K562 (cell line): Measurements from ENCODE around the gene CLVS2. TPM values are rescaled to one million over a fixed set of nuclear protein-coding genes. Genes with fewer than 3 reads are reported as not detected.

Experiments used
- ATAC-seq: fragments of 200-7000 bp; cut with Tn5 transposase; 3 replicates; pipeline ENCODE4 v1.9.1; 2020; ENCODE audit warnings: moderate library complexity
- BruUV-seq: library from RNA; stranded (reverse); fragments of 400-500 nt; replicated peaks from 2 replicates; lab custom pipeline; 2021; lab: Mats Ljungman, UMichigan
- CTCF ChIA-PET: fragments of 300-600 bp; formaldehyde crosslinking; extraction: SDS; loops from one replicate; lab custom pipeline; 2021; ENCODE audit warnings: low intra/inter-chr PET ratio; lab: Yijun Ruan, JAX
- POLR2A ChIA-PET: fragments of 300-600, 350-650 bp; sonication (Branson Sonifier 250); formaldehyde crosslinking; extraction: SDS; loops from one replicate; lab custom pipeline; 2021; ENCODE audit warnings: antibody characterized with exemption, inconsistent platforms; lab: Yijun Ruan, JAX
- DNase-seq, 4 experiments: peaks; one replicate each; pipeline versions ENCODE4 v3.0.0 to v3.0.0-alpha.2; 2011 to 2018; ENCODE audit warnings: low spot score in 3 of 4, mixed read lengths in 3 of 4; ENCODE audit errors: extremely low read depth in 1 of 4
- FAIRE-seq: peaks from 2 replicates; lab custom pipeline; 2011; peaks lifted over from hg19 to GRCh38; lab: Jason Lieb, UNC
- H2AFZ ChIP-seq: 2 replicates; pipeline ENCODE4 v1.6.0; 2011; ENCODE audit warnings: low read depth, low read length, control low read depth, inconsistent platforms
- H3K27ac ChIP-seq: fragments of 200-600 bp; 3 replicates; pipeline ENCODE4 v1.8.0; 2011; ENCODE audit warnings: low read depth, mild to moderate bottlenecking, control low read depth, inconsistent platforms, low read length, moderate library complexity, mixed read lengths; ENCODE audit errors: extremely low read depth
- H3K27me3 ChIP-seq, 2 experiments: fragments of 300-600 bp in 1 of 2; 2 replicates in 1 of 2; 3 replicates in 1 of 2; pipeline versions ENCODE4 v1.6.0 to v1.8.0; 2011; ENCODE audit warnings: inconsistent platforms in 2 of 2, low read length in 2 of 2, mild to moderate bottlenecking in 1 of 2, mixed read lengths in 1 of 2, moderate library complexity in 1 of 2; ENCODE audit not compliant: control insufficient read depth in 2 of 2, insufficient read depth in 2 of 2
- H3K36me3 ChIP-seq: fragments of 300-600 bp; 3 replicates; pipeline ENCODE4 v1.8.0; 2011; ENCODE audit warnings: mild to moderate bottlenecking, low read length, inconsistent platforms; ENCODE audit not compliant: control insufficient read depth, insufficient read depth
- H3K4me1 ChIP-seq, 2 experiments: fragments of 200-600 bp in 1 of 2; replicated peaks in 1 of 2; 2 replicates in 1 of 2; 3 replicates in 1 of 2; pipeline versions ENCODE4 v1.5.1 to v1.8.0; 2011; ENCODE audit warnings: inconsistent platforms in 2 of 2, low read length in 2 of 2, mild to moderate bottlenecking in 1 of 2, mixed read lengths in 1 of 2, moderate library complexity in 1 of 2; ENCODE audit not compliant: control insufficient read depth in 2 of 2, insufficient read depth in 2 of 2
- H3K4me2 ChIP-seq: 2 replicates; pipeline ENCODE4 v1.6.1; 2011; ENCODE audit warnings: low read length, control low read depth, inconsistent platforms, mixed read lengths; ENCODE audit not compliant: insufficient read depth
- H3K4me3 ChIP-seq: fragments of 200-600 bp; sonication (generic), shearing (Covaris generic); 2 replicates; pipeline ENCODE4 v1.5.1; 2016; ENCODE audit warnings: control low read depth, inconsistent platforms
- H3K79me2 ChIP-seq: fragments of 200-600 bp; 3 replicates; pipeline ENCODE4 v1.8.0; 2011; ENCODE audit warnings: low read length, inconsistent platforms; ENCODE audit not compliant: control insufficient read depth, insufficient read depth
- H3K9ac ChIP-seq, 2 experiments: 2 replicates each; pipeline versions ENCODE4 v1.6.0 to v1.6.1; 2011; ENCODE audit warnings: low read depth in 2 of 2, low read length in 2 of 2, control low read depth in 1 of 2, inconsistent platforms in 1 of 2, mild to moderate bottlenecking in 1 of 2, mixed read lengths in 1 of 2; ENCODE audit not compliant: insufficient read depth in 1 of 2
- H3K9me1 ChIP-seq: one replicate; pipeline ENCODE4 v1.6.0; 2011; ENCODE audit warnings: inconsistent platforms, mild to moderate bottlenecking, low read length, moderate library complexity; ENCODE audit not compliant: control insufficient read depth, insufficient read depth
- H3K9me3 ChIP-seq: replicated peaks from 2 replicates; pipeline ENCODE4 v1.5.1; 2011; ENCODE audit warnings: low read depth, low read length, inconsistent platforms; ENCODE audit not compliant: control insufficient read depth, insufficient read depth
- H4K20me1 ChIP-seq: replicated peaks from 2 replicates; pipeline ENCODE4 v1.6.1; 2011; ENCODE audit warnings: low read length, inconsistent platforms, mixed read lengths; ENCODE audit not compliant: control insufficient read depth, insufficient read depth
- GTF2A2 ChIP-seq: IDR thresholded peaks from 2 replicates; pipeline ENCODE4 v1.6.1; 2016; ENCODE audit warnings: mild to moderate bottlenecking, missing genetic modification characterization, missing compliant biosample characterization
- IFI16 ChIP-seq: fragments of 250-450 bp; sonication (Bioruptor Pico); IDR thresholded peaks from 2 replicates; pipeline ENCODE4 v2.1.2; 2022; ENCODE audit warnings: mild to moderate bottlenecking, inconsistent platforms
- NCOA6 ChIP-seq: fragments of 450-650 bp; IDR thresholded peaks from 2 replicates; pipeline ENCODE4 v1.6.1; 2017; ENCODE audit warnings: mild to moderate bottlenecking
- NR0B1 ChIP-seq: fragments of 450-650 bp; IDR thresholded peaks from one replicate; pipeline ENCODE4 v1.6.1; 2018; ENCODE audit warnings: mild to moderate bottlenecking, moderate library complexity; ENCODE audit not compliant: partially characterized antibody
- NR2C2 ChIP-seq, 2 experiments: fragments of 200-800 bp in 1 of 2; sonication (Bioruptor generic) in 1 of 2; sonication (generic) in 1 of 2; formaldehyde crosslinking in 1 of 2; IDR thresholded peaks; 2 replicates each; pipeline versions ENCODE4 v1.6.1 to v1.8.0; 2016 to 2022; ENCODE audit warnings: mild to moderate bottlenecking in 1 of 2, missing compliant biosample characterization in 1 of 2, missing genetic modification characterization in 1 of 2, missing genetic modification reagents in 1 of 2
- RBBP5 ChIP-seq: fragments of 200-600 bp; sonication (generic); IDR thresholded peaks from 2 replicates; pipeline ENCODE4 v1.6.1; 2012; ENCODE audit warnings: borderline replicate concordance, mild to moderate bottlenecking, low read length, control low read depth, inconsistent platforms; ENCODE audit not compliant: insufficient read depth, poor library complexity, severe bottlenecking
- RBM17 ChIP-seq: fragments of 200-400 bp; formaldehyde crosslinking; IDR thresholded peaks from 2 replicates; pipeline ENCODE4 v1.6.1; 2017; ENCODE audit warnings: low read depth, mild to moderate bottlenecking, low read length, borderline replicate concordance
- RBM34 ChIP-seq: fragments of 200-400 bp; formaldehyde crosslinking; IDR thresholded peaks from 2 replicates; pipeline ENCODE4 v1.6.1; 2018; ENCODE audit warnings: low read length, borderline replicate concordance; ENCODE audit not compliant: insufficient read depth
- SETDB1 ChIP-seq: IDR thresholded peaks from one replicate; pipeline ENCODE4 v1.6.1; 2012; ENCODE audit warnings: low read length, control low read depth, inconsistent platforms
- TFAM ChIP-seq: fragments of 250-450 bp; sonication (Bioruptor Pico); conservative IDR thresholded peaks from 2 replicates; pipeline ENCODE4 v1.5.0; 2021; ENCODE audit warnings: mild to moderate bottlenecking, moderate library complexity
- ZNF644 ChIP-seq: fragments of 200-800 bp; sonication (Bioruptor generic); IDR thresholded peaks from 2 replicates; pipeline ENCODE4 v1.6.1; 2016; ENCODE audit warnings: low read depth, missing genetic modification characterization, missing compliant biosample characterization
- ZNF77 ChIP-seq: fragments of 250-450 bp; sonication (Bioruptor Pico); IDR thresholded peaks from 2 replicates; pipeline ENCODE4 v1.5.0; 2020
- WGBS: fragments of 100-300 bp; shearing (Covaris generic); methylation state at CpG from one replicate; pipeline ENCODE4 v1.1.6; 2016; ENCODE audit warnings: low coverage, mixed read lengths; ENCODE audit not compliant: insufficient coverage; ENCODE audit errors: missing lambda C conversion rate; 5-methylcytosine and 5-hydroxymethylcytosine counted together
- in situ Hi-C: fragments of 300-500 bp; cut with MboI; formaldehyde crosslinking; loops from 4 replicates; pipeline ENCODE4 v1.15.0; 2018; ENCODE audit warnings: inconsistent platforms, mixed read lengths
- intact Hi-C: fragments of 100-400 bp; cut with micrococcal nuclease; formaldehyde crosslinking; loops from 2 replicates; pipeline ENCODE4 v1.14.2; 2022
- polyA plus RNA-seq, 8 experiments: library from polyadenylated mRNA; depleted of rRNA in 4 of 8; stranded (reverse) in 5 of 8; unstranded in 3 of 8; fragments of >200 nt; fragmentation: Nextera tagmentation in 2 of 8; fragmentation: Illumina TruSeq in 1 of 8; extraction: Ambion mirVana in 2 of 8; extraction: Trizol in 1 of 8; gene quantifications; 2 replicates each; pipeline versions ENCODE4 v1.2.1 to v1.2.3, GENCODE V29; 2011 to 2014; ENCODE audit warnings: inconsistent platforms in 1 of 8, missing spikeins in 1 of 8
- total RNA-seq, 7 experiments: library from RNA; depleted of rRNA in 6 of 7; stranded (reverse); fragments of >200 nt in 6 of 7; fragmentation: Illumina TruSeq in 2 of 7; extraction: Trizol in 2 of 7; gene quantifications; 2 replicates each; pipeline versions ENCODE4 v1.2.1 to v1.2.3, GENCODE V29; 2011 to 2021; ENCODE audit warnings: low replicate concordance in 1 of 7

CLVS2 gene
- total and polyA plus RNA-seq, 9 of the 15 experiments (the other 6 are each of a cell fraction or from before 2014, with no cell fraction given): 0.01 to 0.36 (median 0.03) TPM; not detected in 3

DNA sequence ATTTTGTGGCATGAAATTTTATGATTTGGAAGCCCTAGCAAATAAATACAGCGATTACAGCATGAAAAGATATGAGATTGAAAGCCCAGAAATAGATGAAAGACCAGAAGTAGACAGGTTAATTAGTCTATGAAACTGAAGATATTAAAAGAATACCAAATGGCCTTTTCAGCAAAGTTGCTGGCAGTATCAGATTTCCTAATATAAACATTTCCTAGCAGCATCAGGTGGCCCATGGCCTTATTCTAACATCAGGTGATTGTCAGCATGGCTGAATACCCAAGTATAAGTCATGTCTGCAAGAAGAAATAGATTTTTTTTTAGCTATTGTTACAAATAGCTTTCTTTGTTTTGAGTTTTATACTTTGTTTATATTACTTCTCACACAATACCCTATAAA, 93.2 kb downstream of the CLVS2 start:
- H3K79me2 ChIP-seq: no peaks in the 10 kb centered on the region
- no peaks in the 10 kb centered on the region for H3K9me3 ChIP-seq
- H3K27ac ChIP-seq: no peak overlapping the region
- no peak overlapping the region for H3K4me2 ChIP-seq
- H2AFZ ChIP-seq: no peak overlapping the region
- POLR2A ChIA-PET: no interaction called here
- H3K9me1 ChIP-seq: no peaks in the 10 kb centered on the region
- H3K27me3 ChIP-seq: no peaks in the 10 kb centered on the region
- ATAC-seq (no peak), FAIRE-seq (no peak), DNase-seq (no peak)
- no peaks in the 10 kb centered on the region for H4K20me1 ChIP-seq
- intact Hi-C loops: no loop called here
- WGBS: 0% methylated on average over 1 of the region's 1 CpG
- no TSS peak for BruUV-seq
- H3K4me3 ChIP-seq: no peak overlapping the region
- no peaks in the 10 kb centered on the region for H3K4me1 ChIP-seq
- H3K36me3 ChIP-seq: no peaks in the 10 kb centered on the region
- H3K9ac ChIP-seq: no peak overlapping the region
- in situ Hi-C loops: no loop called here
- TF ChIP-seq ZNF644 (no peak), GTF2A2 (no peak), TFAM (no peak), ZNF77 (CRISPR knock-in tag) (no peak), RBM17 (no peak), NCOA6 (no peak), NR0B1 (no peak), RBBP5 (no peak), NR2C2 (CRISPR knock-in tag; IDR thresholded peaks at IDR 0.05) (no peak), NR2C2 (tag; IDR thresholded peaks at IDR 0.05) (no peak), RBM34 (no peak), SETDB1 (no peak), IFI16 (no peak)
- CTCF ChIA-PET: no interaction called here
